RWPE1 (cell line): Measurements from ENCODE around the gene TMEM14C.

Experiments used
- CTCF ChIA-PET: fragments of 350-600 bp; sonication (Branson Sonifier 250); formaldehyde crosslinking; extraction: SDS; loops from one replicate; lab custom pipeline; 2021; lab: Yijun Ruan, JAX
- POLR2A ChIA-PET: fragments of 400-600 bp; formaldehyde crosslinking; extraction: SDS; loops from one replicate; lab custom pipeline; 2020; ENCODE audit warnings: antibody characterized with exemption; ENCODE audit not compliant: low non-redundant PET; lab: Yijun Ruan, JAX
- DNase-seq: peaks from one replicate; pipeline ENCODE4 v3.0.0; 2012; ENCODE audit warnings: low spot score
- H3K27ac ChIP-seq: fragments of 450-650 bp; 2 replicates; pipeline ENCODE4 v1.5.1; 2017
- TF ChIP-seq, protein P1 (sequence below): fragments of 450-650 bp; conservative IDR thresholded peaks from 2 replicates; pipeline ENCODE4 v1.5.1; 2017; ENCODE audit warnings: low read depth, mild to moderate bottlenecking

TMEM14C gene

GRCh38 chr6:10778230-10778629 is 55.4 kb downstream of the TMEM14C start:
- TF ChIP-seq, protein P1, sequence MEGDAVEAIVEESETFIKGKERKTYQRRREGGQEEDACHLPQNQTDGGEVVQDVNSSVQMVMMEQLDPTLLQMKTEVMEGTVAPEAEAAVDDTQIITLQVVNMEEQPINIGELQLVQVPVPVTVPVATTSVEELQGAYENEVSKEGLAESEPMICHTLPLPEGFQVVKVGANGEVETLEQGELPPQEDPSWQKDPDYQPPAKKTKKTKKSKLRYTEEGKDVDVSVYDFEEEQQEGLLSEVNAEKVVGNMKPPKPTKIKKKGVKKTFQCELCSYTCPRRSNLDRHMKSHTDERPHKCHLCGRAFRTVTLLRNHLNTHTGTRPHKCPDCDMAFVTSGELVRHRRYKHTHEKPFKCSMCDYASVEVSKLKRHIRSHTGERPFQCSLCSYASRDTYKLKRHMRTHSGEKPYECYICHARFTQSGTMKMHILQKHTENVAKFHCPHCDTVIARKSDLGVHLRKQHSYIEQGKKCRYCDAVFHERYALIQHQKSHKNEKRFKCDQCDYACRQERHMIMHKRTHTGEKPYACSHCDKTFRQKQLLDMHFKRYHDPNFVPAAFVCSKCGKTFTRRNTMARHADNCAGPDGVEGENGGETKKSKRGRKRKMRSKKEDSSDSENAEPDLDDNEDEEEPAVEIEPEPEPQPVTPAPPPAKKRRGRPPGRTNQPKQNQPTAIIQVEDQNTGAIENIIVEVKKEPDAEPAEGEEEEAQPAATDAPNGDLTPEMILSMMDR: no peak
- ChIA-PET CTCF (no interaction called here), POLR2A (no interaction called here)
- no peak for DNase-seq
- no peak overlapping the region for H3K27ac ChIP-seq

DNA sequence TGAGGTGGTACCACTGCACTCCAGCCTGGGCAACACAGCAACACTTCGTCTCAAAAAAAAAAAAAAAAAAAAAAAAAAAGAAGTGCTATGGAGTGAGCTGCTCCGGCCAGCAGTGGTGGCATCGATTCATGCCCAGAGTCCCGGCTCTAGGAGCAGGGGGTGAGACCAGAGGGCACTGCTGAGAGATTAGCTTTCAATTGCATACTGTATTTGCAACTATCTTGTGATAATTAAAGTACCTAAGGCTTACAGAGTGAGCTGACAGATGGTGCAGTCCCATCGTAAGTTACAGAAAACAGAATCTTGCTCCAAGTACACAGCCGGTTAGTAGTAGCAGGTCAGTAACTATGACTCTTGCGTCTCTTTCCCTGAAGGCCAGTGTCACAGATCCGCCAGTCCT is 56.2 kb downstream of the TMEM14C start:
- DNase-seq: no peak
- no peak overlapping the region for H3K27ac ChIP-seq
- TF ChIP-seq, protein P1: no peak
- ChIA-PET POLR2A (interaction anchor here (0.5 kb wide), 1 partner anchor 85 kb away, joined by 3 read pairs; no protein-coding TSS in a partner anchor), CTCF (interaction anchor here (0.8 kb wide), 1 partner anchor 22 kb away, joined by 6 read pairs; no protein-coding TSS in a partner anchor)
